Activated T-helper 1 cell treated with anti-CD3 and anti-CD28 coated beads, Interleukin-12 subunit alpha, Interleukin-12 subunit beta, Interleukin-2, Interleukin-4 antibody, amounts not matched to agents 30 ng/mL and 10 ng/mL and 1 ng/mL, durations not matched to agents 14 hours and 24 hours and 36 hours (primary cell): ENCODE measurements around the gene ITPK1. TPM values are rescaled to one million over a fixed set of nuclear protein-coding genes. Genes with fewer than 3 reads are reported as not detected.

Source experiments
- DNase-seq: peaks from one replicate; pipeline ENCODE4 v3.0.0; 2021; ENCODE audit warnings: low spot score
- H3K27ac Mint-ChIP-seq: one replicate; pipeline ENCODE4 v1.8.0; 2021; ENCODE audit warnings: mild to moderate bottlenecking, mixed read lengths
- H3K27me3 Mint-ChIP-seq: one replicate; pipeline ENCODE4 v1.8.0; 2022; ENCODE audit warnings: mild to moderate bottlenecking, moderate library complexity, mixed read lengths; ENCODE audit not compliant: insufficient read depth
- H3K36me3 Mint-ChIP-seq: one replicate; pipeline ENCODE4 v1.8.0; 2021; ENCODE audit warnings: low read depth, mixed read lengths
- H3K4me1 Mint-ChIP-seq: one replicate; pipeline ENCODE4 v1.8.0; 2021; ENCODE audit warnings: low read depth, mixed read lengths
- H3K4me3 Mint-ChIP-seq: one replicate; pipeline ENCODE4 v1.8.0; 2021; ENCODE audit warnings: mild to moderate bottlenecking, moderate library complexity, mixed read lengths
- H3K9me3 Mint-ChIP-seq: one replicate; pipeline ENCODE4 v1.8.0; 2021; ENCODE audit warnings: mixed read lengths
- intact Hi-C: fragments of 100-400 bp; cut with micrococcal nuclease; formaldehyde crosslinking; loops from one replicate; pipeline ENCODE4 v1.15.1; 2024
- total RNA-seq: library from RNA; stranded (reverse); gene quantifications from 2 replicates; pipeline ENCODE4 v1.2.3, GENCODE V29; 2022

The ITPK1 gene
- total RNA-seq, 1 donor from 2014 or later, result 71.0 TPM

DNA sequence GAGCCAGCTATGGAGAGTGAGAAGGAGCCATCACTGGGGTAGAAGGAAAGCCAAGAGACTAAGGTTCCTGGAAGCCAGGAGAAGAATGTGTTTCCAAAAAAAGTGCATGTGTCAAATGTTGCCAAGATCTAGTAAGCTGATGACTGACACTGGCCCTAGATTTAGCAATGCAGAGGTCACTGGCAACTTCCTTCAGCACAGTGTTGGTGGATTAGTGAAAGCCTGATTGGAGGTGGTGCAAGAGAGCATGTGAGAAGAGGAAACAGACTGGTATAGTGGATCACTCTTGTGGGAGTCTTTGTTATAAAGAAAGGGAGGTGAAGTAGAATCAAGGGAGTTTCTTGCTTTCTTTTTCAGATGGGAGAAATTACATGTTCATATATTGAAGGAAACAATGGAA lies 226.8 kb downstream of the ITPK1 start:
- no peak for DNase-seq
- no peak overlapping the region for H3K4me3 Mint-ChIP-seq
- no peaks in the 10 kb centered on the region for H3K36me3 Mint-ChIP-seq
- peaks cover 5% of the 10 kb centered on the region for H3K27me3 Mint-ChIP-seq
- H3K9me3 Mint-ChIP-seq, result peaks cover 16% of the 10 kb centered on the region
- intact Hi-C loops, result no loop called here
- no peak overlapping the region for H3K27ac Mint-ChIP-seq
- no peaks in the 10 kb centered on the region for H3K4me1 Mint-ChIP-seq

DNA sequence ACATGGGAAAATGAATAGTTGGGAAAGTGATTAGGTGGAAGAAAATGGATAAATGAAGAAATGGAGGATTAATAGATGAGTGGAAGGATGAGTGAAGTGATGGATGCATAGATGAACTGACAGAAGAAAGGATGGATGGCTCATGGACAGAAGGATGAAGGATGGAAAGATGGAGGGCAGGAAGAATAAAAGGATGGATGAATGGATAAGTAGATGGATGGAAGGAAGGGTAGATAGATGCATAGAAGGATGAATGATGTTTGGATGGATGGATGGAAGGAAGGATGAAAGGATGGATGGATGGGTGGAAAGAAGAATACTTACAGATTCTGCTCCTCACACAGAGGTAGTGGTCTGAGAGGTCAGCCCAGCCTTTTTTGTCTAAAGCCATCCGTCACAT lies 228.6 kb downstream of the ITPK1 start:
- Mint-ChIP-seq H3K27me3 (peaks cover 5% of the 10 kb centered on the region), H3K27ac (no peak overlapping the region), H3K9me3 (no peaks in the 10 kb centered on the region), H3K4me1 (no peaks in the 10 kb centered on the region), H3K36me3 (no peaks in the 10 kb centered on the region), H3K4me3 (no peak overlapping the region)
- intact Hi-C loops, result no loop called here
- no peak for DNase-seq

Other genes with a start within 250 kb of the ITPK1 start
- gene CHGA, start 192.8 kb downstream of the ITPK1 start, total RNA-seq, result not detected in 2 replicates
- gene MOAP1, start 69.0 kb upstream of the ITPK1 start, total RNA-seq, result 16.8 and 18.4 TPM in 2 replicates
- gene LYSET, start 69.4 kb upstream of the ITPK1 start, total RNA-seq, result 13.1 and 14.1 TPM in 2 replicates
- 14.8 and 15.7 TPM in 2 replicates for gene GON7, start 91.1 kb upstream of the ITPK1 start, total RNA-seq
- 30.1 and 32.4 TPM in 2 replicates for gene UBR7, start 91.3 kb upstream of the ITPK1 start, total RNA-seq
- gene BTBD7, start 217.1 kb upstream of the ITPK1 start, total RNA-seq, result 20.6 and 22.8 TPM in 2 replicates
- gene COX8C, start 231.3 kb upstream of the ITPK1 start, total RNA-seq, result not detected in 2 replicates